Measurements from ENCODE around the gene ETV2. TPM values are rescaled to one million over a fixed set of nuclear protein-coding genes. Genes with fewer than 3 reads are reported as not detected.

The ETV2 gene
- total and polyA plus RNA-seq, 2 donors = 0.32 to 1.7 TPM

GRCh38 chr19:35657904-35658700, 16.6 kb downstream of the ETV2 start:
- no peak for DNase-seq (ENCODE audit: extremely low spot score)
- H3K36me3 ChIP-seq (ENCODE audit: insufficient read depth) = peaks cover 6% of the 10 kb centered on the region
- no peaks in the 10 kb centered on the region for H3K4me1 ChIP-seq (ENCODE audit: insufficient read depth)
- no peak overlapping the region for H3K27ac ChIP-seq (ENCODE audit: low read depth)
- 82% methylated on average over 15 of the region's 15 CpGs for WGBS
- H3K4me3 ChIP-seq (ENCODE audit: low read depth, low read length) = no peak overlapping the region

- H3K4me1 ChIP-seq (ENCODE audit: insufficient read depth) = no peaks in the 10 kb centered on the region
- peaks cover 5% of the 10 kb centered on the region for H3K36me3 ChIP-seq (ENCODE audit: insufficient read depth)
- DNase-seq (ENCODE audit: extremely low spot score) = no peak
- no peak overlapping the region for H3K4me3 ChIP-seq (ENCODE audit: low read depth, low read length)
- 99% methylated on average over 6 of the region's 6 CpGs for WGBS
- no peak overlapping the region for H3K27ac ChIP-seq (ENCODE audit: low read depth)
Measured at GRCh38 chr19:35661995-35662340, 20.4 kb downstream of the ETV2 start.

DNA sequence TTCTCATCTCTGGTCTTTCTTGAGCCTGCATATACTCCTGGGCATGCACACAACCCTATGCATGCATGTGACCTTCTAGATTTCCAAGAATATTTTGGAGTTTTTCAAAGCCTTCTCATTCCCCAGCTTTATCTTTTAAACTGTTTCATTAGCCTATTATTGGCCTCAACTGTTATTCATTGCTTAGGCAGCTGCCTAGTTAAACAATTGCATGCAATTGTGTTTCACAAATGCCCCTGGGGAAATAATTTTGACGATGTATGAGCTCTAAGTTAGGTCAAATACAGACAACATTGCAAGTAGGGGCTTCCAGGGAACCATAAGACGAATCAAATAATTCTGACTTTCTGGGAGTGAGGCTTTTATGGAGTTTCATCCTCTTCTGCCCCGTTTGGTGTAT, 22.4 kb downstream of the ETV2 start:
- peaks cover 5% of the 10 kb centered on the region for H3K36me3 ChIP-seq (ENCODE audit: insufficient read depth)
- 86% methylated on average over 3 of the region's 3 CpGs for WGBS

GRCh38 chr19:35665157-35665556, 23.6 kb downstream of the ETV2 start:
- H3K27ac ChIP-seq (ENCODE audit: low read depth) = no peak overlapping the region
- no peaks in the 10 kb centered on the region for H3K4me1 ChIP-seq (ENCODE audit: insufficient read depth)
- peaks cover 2% of the 10 kb centered on the region for H3K36me3 ChIP-seq (ENCODE audit: insufficient read depth)
- no peak for DNase-seq (ENCODE audit: extremely low spot score)
- whole genome bisulfite sequencing = 93% methylated on average over 24 of the region's 24 CpGs
- H3K4me3 ChIP-seq (ENCODE audit: low read depth, low read length) = no peak overlapping the region

More for the DNA sequence above, 22.4 kb downstream of the ETV2 start:
- H3K4me1 ChIP-seq (ENCODE audit: insufficient read depth) = no peaks in the 10 kb centered on the region
- H3K4me3 ChIP-seq (ENCODE audit: low read depth, low read length) = no peak overlapping the region
- DNase-seq (ENCODE audit: extremely low spot score) = no peak
- H3K27ac ChIP-seq (ENCODE audit: low read depth) = no peak overlapping the region

DNA sequence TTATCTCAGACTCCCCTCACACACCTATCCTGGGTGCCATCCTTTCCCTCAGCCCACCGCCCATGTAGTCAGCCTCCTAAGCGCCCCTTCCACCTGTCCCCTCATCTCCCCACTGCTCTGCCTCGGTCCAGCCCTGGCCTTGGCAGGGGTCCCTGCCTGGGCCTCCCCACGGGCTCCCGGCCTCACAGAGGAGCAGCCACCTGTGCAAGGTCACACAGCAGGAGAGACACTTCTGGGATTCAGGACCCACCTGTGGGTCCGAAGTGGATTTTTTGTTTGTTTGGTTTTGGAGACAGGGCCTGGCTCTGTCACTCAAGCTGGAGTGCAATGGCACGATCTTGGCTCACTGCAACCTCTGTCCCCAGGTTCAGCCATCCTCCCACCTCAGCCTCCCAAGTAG, 24.1 kb downstream of the ETV2 start:
- peaks cover 2% of the 10 kb centered on the region for H3K36me3 ChIP-seq (ENCODE audit: insufficient read depth)
- no peaks in the 10 kb centered on the region for H3K4me1 ChIP-seq (ENCODE audit: insufficient read depth)
- no peak overlapping the region for H3K4me3 ChIP-seq (ENCODE audit: low read depth, low read length)
- WGBS = 71% methylated on average over 7 of the region's 7 CpGs
- DNase-seq (ENCODE audit: extremely low spot score) = no peak
- no peak overlapping the region for H3K27ac ChIP-seq (ENCODE audit: low read depth)

- Histone ChIP-seq H3K4me1 (ENCODE audit: insufficient read depth) (no peaks in the 10 kb centered on the region), H3K27ac (ENCODE audit: low read depth) (no peak within 1 kb of the TSS), H3K36me3 (ENCODE audit: insufficient read depth) (peaks cover 2% of the 10 kb centered on the region), H3K4me3 (ENCODE audit: low read depth, low read length) (no peak within 1 kb of the TSS)
- 62% methylated on average over 16 of the region's 16 CpGs for WGBS
- peak; percentile 81 for DNase-seq (ENCODE audit: extremely low spot score)
Measured at GRCh38 chr19:35666251-35666913, 24.8 kb downstream of the ETV2 start, which contains the start of gene UPK1A. Gene UPK1A, plus strand, starts transcription at chr19:35666517. Its CDS starts 296 bp downstream, at chr19:35666813.

DNA sequence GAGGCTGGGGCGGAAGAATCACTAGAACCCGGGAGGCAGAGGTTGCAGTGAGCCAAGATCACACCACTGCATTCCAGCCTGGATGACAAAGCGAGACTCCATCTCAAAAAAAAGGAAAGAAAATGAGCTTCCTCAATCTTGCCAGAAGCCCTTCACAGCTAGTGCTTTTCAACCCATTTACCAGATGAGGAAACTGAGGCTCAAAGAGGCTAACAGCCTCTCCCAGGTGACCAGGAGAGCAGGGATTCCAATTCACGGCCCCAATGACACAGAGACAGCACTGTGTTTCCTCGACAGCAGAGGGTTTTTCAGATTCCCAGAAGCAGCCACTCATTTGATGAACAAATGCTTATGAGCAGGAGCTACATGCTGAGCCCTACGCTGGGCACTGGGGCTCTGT, 28.0 kb downstream of the ETV2 start:
- WGBS = 78% methylated on average over 6 of the region's 6 CpGs
- no peak for DNase-seq (ENCODE audit: extremely low spot score)
- Histone ChIP-seq H3K27ac (ENCODE audit: low read depth) (no peak overlapping the region), H3K4me3 (ENCODE audit: low read depth, low read length) (no peak overlapping the region), H3K4me1 (ENCODE audit: insufficient read depth) (no peaks in the 10 kb centered on the region), H3K36me3 (ENCODE audit: insufficient read depth) (no peaks in the 10 kb centered on the region)

DNA sequence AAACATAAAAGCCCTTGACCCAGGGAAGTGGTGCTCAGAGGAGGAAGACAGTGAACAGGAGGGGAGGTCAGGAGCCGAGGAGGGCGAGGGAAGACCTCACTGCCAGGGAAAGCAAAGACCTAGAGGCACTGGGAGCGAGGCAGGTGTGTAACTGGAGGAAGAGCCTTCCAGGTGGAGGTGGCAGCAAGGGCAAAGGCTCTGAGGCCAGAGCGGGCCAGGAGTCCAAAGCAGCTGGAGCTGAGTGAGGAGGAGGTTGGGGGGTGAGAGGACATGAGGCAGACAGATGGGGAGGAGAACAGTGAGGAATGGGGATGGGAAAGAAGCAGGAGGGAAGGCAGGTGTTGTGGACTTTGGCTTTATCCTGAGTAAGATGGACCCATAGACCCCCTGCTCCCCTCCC, 28.4 kb downstream of the ETV2 start:
- Histone ChIP-seq H3K4me3 (ENCODE audit: low read depth, low read length) (no peak overlapping the region), H3K36me3 (ENCODE audit: insufficient read depth) (no peaks in the 10 kb centered on the region), H3K27ac (ENCODE audit: low read depth) (no peak overlapping the region), H3K4me1 (ENCODE audit: insufficient read depth) (no peaks in the 10 kb centered on the region)
- WGBS = 70% methylated on average over 4 of the region's 4 CpGs
- DNase-seq (ENCODE audit: extremely low spot score) = no peak

GRCh38 chr19:35670686-35671085, 29.1 kb downstream of the ETV2 start:
- no peak overlapping the region for H3K27ac ChIP-seq (ENCODE audit: low read depth)
- H3K4me1 ChIP-seq (ENCODE audit: insufficient read depth) = no peaks in the 10 kb centered on the region
- no peak for DNase-seq (ENCODE audit: extremely low spot score)
- WGBS = 84% methylated on average over 1 of the region's 1 CpG
- H3K4me3 ChIP-seq (ENCODE audit: low read depth, low read length) = no peak overlapping the region
- H3K36me3 ChIP-seq (ENCODE audit: insufficient read depth) = no peaks in the 10 kb centered on the region

DNA sequence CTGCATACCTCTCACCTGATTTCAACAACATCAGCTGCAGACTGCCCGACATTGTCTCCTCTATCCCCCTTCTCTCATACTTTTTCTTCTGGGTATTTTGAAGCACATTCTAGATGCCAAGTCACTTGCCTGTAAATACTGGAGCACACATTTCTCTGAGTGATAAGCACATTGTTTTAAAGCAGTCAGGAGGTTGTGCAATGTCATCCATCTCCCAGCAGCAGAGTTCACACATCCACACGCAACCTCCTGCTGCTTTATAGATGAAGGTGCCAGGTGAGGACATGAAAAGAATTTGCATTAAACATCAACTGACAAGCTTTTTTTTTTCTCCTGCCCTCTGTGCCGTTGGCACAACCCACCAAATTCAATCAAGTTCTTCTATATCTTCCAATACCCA, 30.3 kb downstream of the ETV2 start:
- no peak for DNase-seq (ENCODE audit: extremely low spot score)
- H3K36me3 ChIP-seq (ENCODE audit: insufficient read depth) = no peaks in the 10 kb centered on the region
- H3K27ac ChIP-seq (ENCODE audit: low read depth) = no peak overlapping the region
- H3K4me3 ChIP-seq (ENCODE audit: low read depth, low read length) = no peak overlapping the region
- H3K4me1 ChIP-seq (ENCODE audit: insufficient read depth) = no peaks in the 10 kb centered on the region
- 52% methylated on average over 3 of the region's 3 CpGs for WGBS

GRCh38 chr19:35673121-35673804, 31.7 kb downstream of the ETV2 start:
- Histone ChIP-seq H3K27ac (ENCODE audit: low read depth) (no peak overlapping the region), H3K4me3 (ENCODE audit: low read depth, low read length) (peak overlapping the region; percentile 12), H3K4me1 (ENCODE audit: insufficient read depth) (no peaks in the 10 kb centered on the region), H3K36me3 (ENCODE audit: insufficient read depth) (no peaks in the 10 kb centered on the region)
- WGBS = 11% methylated on average over 39 of the region's 39 CpGs
- no peak for DNase-seq (ENCODE audit: extremely low spot score)

- no peak overlapping the region for H3K27ac ChIP-seq (ENCODE audit: low read depth)
- no peak for DNase-seq (ENCODE audit: extremely low spot score)
- WGBS = 75% methylated on average over 15 of the region's 15 CpGs
- no peaks in the 10 kb centered on the region for H3K4me1 ChIP-seq (ENCODE audit: insufficient read depth)
- H3K4me3 ChIP-seq (ENCODE audit: low read depth, low read length) = no peak overlapping the region
- H3K36me3 ChIP-seq (ENCODE audit: insufficient read depth) = no peaks in the 10 kb centered on the region
Measured at GRCh38 chr19:35675589-35676140, 34.1 kb downstream of the ETV2 start.

- Histone ChIP-seq H3K36me3 (ENCODE audit: insufficient read depth) (no peaks in the 10 kb centered on the region), H3K4me3 (ENCODE audit: low read depth, low read length) (no peak overlapping the region), H3K27ac (ENCODE audit: low read depth) (no peak overlapping the region), H3K4me1 (ENCODE audit: insufficient read depth) (no peaks in the 10 kb centered on the region)
- WGBS = 32% methylated on average over 4 of the region's 4 CpGs
- no peak for DNase-seq (ENCODE audit: extremely low spot score)
Measured at GRCh38 chr19:35689836-35690235, 48.3 kb downstream of the ETV2 start.
